GM18519 (cell line): ENCODE data around the gene CAP2.
"Not testable (repeated sequence)": the region's sequence is repeated elsewhere in the genome, so short reads cannot be mapped to it uniquely, and the experiment has no call there.

Source experiments
- ATAC-seq: cut with Tn5 transposase; IDR thresholded peaks from one replicate; pipeline ENCODE4 v1.9.1; 2021; ENCODE audit warnings: mild to moderate bottlenecking, moderate library complexity; ENCODE audit not compliant: unreplicated experiment, low FRiP score

Gene CAP2

GRCh38 chr6:17562636-17563035 is 169.2 kb downstream of the CAP2 start:
- no peak for ATAC-seq

GRCh38 chr6:17565399-17565798 is 172.0 kb downstream of the CAP2 start:
- no peak for ATAC-seq

- no peak for ATAC-seq
Observed at GRCh38 chr6:17574866-17575560, 181.6 kb downstream of the CAP2 start.

GRCh38 chr6:17577059-17577458 is 183.7 kb downstream of the CAP2 start:
- ATAC-seq = no peak

- no peak for ATAC-seq
Observed at GRCh38 chr6:17580518-17581048, 187.2 kb downstream of the CAP2 start.

- ATAC-seq = not testable (repeated sequence)
Observed at GRCh38 chr6:17581282-17581681, 187.9 kb downstream of the CAP2 start.

GRCh38 chr6:17583811-17584210 is 190.4 kb downstream of the CAP2 start:
- no peak for ATAC-seq

GRCh38 chr6:17584241-17584803 is 190.9 kb downstream of the CAP2 start:
- peak; percentile 47 for ATAC-seq

GRCh38 chr6:17585766-17586490 is 192.5 kb downstream of the CAP2 start:
- ATAC-seq = no peak

GRCh38 chr6:17586623-17587022 is 193.2 kb downstream of the CAP2 start:
- not testable (repeated sequence) for ATAC-seq

- no peak for ATAC-seq
Observed at GRCh38 chr6:17588011-17588410, 194.6 kb downstream of the CAP2 start.

GRCh38 chr6:17589406-17590096 is 196.2 kb downstream of the CAP2 start:
- ATAC-seq = peak; percentile 37

- no peak for ATAC-seq
Observed at GRCh38 chr6:17591287-17591686, 197.9 kb downstream of the CAP2 start.

GRCh38 chr6:17593246-17593645 is 199.9 kb downstream of the CAP2 start:
- ATAC-seq = no peak

- no peak for ATAC-seq
Observed at GRCh38 chr6:17596085-17596484, 202.7 kb downstream of the CAP2 start.

- ATAC-seq = peak; percentile 68
Observed at GRCh38 chr6:17599877-17600526, 206.6 kb downstream of the CAP2 start, which contains the start of gene FAM8A1. Gene FAM8A1 (plus strand): TSS chr6:17600302. CDS start chr6:17600410, 108 bp downstream.

GRCh38 chr6:17600527-17601385 is 207.4 kb downstream of the CAP2 start:
- ATAC-seq = peak; percentile 40

GRCh38 chr6:17601386-17601703 is 207.9 kb downstream of the CAP2 start:
- ATAC-seq = no peak

GRCh38 chr6:17602888-17603287 is 209.5 kb downstream of the CAP2 start:
- ATAC-seq = no peak
